Peyer's patch (tissue), 4 donors: ENCODE data around the gene PODXL2.

Experiments
- POLR2A ChIP-seq, 2 donors: fragments of 450-650 bp; IDR thresholded peaks; one replicate each; pipeline ENCODE4 v1.5.1; 2017; ENCODE audit warnings: antibody characterized with exemption in 2 of 2, mild to moderate bottlenecking in 2 of 2, moderate library complexity in 2 of 2
- TF ChIP-seq, protein P1 (sequence below), 6 experiments: fragments of 450-650 bp in 4 of 6; fragments of 200-600 bp in 2 of 6; sonication (generic) in 1 of 6; IDR thresholded peaks; one replicate each; pipeline ENCODE4 v1.5.1; 2017 to 2019; ENCODE audit warnings: antibody characterized with exemption in 6 of 6, mild to moderate bottlenecking in 3 of 6, moderate library complexity in 1 of 6

DNA sequence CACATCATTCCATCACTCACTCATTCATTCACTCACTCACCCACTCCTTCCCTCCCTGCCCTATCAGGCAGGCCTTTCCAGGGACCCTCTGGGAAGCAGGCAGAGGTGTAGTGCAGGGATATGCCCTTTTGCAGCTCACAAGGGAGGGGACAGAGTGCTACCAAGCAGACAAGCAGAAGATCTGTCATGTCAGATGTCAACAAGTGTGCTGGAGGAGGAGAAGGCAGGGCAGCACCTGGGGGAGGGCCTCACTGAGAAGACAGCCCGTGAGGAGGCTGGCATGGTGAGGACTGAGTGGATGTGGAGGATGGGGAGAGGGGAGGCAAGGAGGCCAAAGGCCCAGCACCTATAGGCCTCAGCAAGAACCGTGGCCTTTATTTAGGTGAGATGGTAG is 59.0 kb downstream of the PODXL2 start:
- TF ChIP-seq, protein P1, sequence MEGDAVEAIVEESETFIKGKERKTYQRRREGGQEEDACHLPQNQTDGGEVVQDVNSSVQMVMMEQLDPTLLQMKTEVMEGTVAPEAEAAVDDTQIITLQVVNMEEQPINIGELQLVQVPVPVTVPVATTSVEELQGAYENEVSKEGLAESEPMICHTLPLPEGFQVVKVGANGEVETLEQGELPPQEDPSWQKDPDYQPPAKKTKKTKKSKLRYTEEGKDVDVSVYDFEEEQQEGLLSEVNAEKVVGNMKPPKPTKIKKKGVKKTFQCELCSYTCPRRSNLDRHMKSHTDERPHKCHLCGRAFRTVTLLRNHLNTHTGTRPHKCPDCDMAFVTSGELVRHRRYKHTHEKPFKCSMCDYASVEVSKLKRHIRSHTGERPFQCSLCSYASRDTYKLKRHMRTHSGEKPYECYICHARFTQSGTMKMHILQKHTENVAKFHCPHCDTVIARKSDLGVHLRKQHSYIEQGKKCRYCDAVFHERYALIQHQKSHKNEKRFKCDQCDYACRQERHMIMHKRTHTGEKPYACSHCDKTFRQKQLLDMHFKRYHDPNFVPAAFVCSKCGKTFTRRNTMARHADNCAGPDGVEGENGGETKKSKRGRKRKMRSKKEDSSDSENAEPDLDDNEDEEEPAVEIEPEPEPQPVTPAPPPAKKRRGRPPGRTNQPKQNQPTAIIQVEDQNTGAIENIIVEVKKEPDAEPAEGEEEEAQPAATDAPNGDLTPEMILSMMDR (IDR thresholded peaks at IDR 0.05), result no peak
- TF ChIP-seq POLR2A (IDR thresholded peaks at IDR 0.05), result no peak
